D341Med (cell line): ENCODE measurements around the gene JARID2.
A peak's percentile ranks its signal among the peaks of the same experiment; 100 is the strongest.
"Not testable (repeated sequence)": the region's sequence is repeated elsewhere in the genome, so short reads cannot be mapped to it uniquely, and the experiment has no call there.

Experiments
- DNase-seq: peaks from one replicate; pipeline ENCODE4 v3.0.0; 2012; ENCODE audit warnings: low spot score

Gene JARID2

GRCh38 chr6:15522856-15523529, 277.1 kb downstream of the JARID2 start:
- peak; percentile 12 for DNase-seq

GRCh38 chr6:15523679-15524630, 278.1 kb downstream of the JARID2 start:
- peak; percentile 57 for DNase-seq

DNA sequence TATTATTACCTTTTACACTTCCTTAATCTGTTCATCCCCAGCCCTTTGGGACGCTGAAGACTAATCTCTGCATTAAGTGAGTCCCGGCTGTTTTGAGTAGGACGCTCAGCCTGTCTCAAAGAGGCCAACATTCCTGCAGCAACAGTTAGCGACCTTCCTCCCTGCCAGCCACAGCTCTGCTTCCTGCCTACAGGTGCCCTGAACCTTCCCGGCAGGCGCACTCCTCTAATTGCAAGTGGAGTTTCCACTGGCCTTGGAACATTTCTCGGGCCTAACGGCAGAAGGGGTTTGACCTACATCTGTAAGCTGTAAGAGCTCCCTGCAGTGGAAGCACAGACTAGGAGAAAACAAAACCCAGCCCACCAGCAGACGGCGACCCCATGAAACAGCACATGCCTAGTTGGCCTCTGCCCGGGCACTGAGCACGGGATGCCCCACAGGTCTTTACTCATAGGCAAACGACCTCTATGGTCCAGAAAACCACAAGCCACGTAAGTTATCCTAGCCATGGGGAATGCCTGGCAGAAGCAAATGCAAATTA, 279.1 kb downstream of the JARID2 start:
- peak; percentile 83 for DNase-seq

DNA sequence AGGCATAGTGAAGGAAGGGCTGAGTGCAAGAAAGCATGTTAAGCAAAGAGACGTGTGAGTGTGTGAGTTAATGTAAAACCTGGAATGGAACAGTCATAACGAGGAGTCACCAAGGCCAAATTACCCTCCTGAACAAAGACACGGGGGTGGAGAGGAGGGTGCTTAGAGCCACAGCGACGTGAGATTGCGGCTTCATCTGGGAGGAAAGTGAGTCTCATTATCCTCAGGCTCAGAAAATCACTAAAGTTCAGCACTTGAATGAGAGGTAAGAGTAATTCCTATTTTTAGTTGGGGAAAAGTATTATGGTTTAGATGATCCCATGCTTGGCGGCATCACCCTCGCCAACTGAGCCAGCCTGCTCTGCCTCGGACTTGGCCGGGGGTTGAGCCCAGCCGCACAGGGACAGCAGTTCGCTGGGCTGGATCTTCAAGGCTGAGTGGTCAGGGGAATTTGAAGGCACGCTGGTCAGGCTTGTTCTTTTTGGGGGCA, 280.4 kb downstream of the JARID2 start:
- DNase-seq, result no peak

GRCh38 chr6:15527838-15528617, 282.2 kb downstream of the JARID2 start:
- DNase-seq, result no peak

GRCh38 chr6:15528870-15529269, 283.0 kb downstream of the JARID2 start:
- DNase-seq, result no peak

DNA sequence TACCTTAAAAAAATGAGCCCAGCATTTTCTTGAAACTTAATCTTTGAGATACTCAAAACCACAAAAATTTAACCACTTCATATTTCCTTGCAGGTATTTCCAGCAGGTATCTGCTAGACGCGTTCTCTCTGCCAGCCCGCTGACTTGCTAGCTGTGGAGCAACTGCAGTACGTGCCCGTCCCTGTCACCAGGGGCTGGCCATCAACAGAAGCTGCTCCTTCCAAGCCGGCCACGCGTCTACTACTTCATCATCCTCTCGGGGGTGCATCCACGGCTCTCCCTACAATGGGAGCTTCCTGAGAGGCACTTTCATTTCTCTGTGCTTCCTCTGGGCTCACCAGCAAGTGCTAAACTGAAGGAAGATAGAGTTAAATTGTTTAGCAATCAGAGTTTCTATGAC, 284.5 kb downstream of the JARID2 start:
- no peak for DNase-seq

DNA sequence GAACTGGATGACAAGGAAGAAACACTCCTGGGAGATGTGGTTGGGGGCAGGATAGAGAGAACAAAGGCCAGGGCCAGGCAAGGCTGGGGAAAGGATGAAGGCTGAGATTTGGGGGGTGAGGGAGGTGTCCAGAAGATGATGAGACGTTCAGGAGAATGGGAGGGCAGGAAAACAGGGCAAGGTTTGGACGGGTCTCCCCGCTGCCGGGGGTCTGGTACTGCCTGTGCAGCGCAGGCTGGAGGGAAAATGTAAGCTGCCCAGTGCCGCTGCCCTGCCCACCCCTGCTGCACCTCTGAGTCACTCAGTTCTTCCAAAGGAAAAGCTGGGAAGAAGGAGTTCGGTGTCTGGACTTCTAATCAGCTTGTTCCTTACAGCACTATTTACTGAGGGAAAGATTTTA, 286.1 kb downstream of the JARID2 start:
- DNase-seq, result no peak

DNA sequence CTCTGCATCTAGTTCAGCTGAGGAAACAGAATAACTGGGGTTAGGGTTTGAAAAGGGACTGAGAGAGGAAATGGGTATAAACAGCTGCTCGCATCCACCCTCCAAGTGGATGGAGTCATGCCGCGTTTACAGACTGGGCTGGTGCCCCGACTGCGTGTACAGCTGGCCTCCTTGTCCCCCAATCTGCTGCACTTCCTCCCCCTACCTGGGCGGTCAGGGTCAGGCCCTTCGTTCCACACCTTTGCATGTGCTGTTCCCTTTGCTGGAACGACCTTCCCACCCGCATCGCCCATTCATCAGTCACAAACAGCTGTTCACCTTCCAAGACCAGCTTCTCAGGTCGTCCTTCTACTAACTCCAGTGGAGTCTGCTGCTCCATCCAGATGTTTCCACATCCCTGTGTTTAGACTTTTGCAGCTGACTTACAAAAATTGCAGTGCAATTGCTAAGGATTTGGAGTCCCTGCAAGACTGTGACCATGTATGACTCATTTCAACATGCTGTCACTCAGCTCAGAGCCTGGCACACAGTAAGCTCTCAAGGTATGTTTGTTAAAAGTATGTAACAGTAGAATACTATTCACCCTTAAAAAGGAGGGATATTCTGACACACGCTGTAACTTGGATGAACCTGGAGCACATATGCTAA, 287.6 kb downstream of the JARID2 start:
- no peak for DNase-seq

GRCh38 chr6:15534974-15535373, 289.1 kb downstream of the JARID2 start:
- DNase-seq, result no peak

DNA sequence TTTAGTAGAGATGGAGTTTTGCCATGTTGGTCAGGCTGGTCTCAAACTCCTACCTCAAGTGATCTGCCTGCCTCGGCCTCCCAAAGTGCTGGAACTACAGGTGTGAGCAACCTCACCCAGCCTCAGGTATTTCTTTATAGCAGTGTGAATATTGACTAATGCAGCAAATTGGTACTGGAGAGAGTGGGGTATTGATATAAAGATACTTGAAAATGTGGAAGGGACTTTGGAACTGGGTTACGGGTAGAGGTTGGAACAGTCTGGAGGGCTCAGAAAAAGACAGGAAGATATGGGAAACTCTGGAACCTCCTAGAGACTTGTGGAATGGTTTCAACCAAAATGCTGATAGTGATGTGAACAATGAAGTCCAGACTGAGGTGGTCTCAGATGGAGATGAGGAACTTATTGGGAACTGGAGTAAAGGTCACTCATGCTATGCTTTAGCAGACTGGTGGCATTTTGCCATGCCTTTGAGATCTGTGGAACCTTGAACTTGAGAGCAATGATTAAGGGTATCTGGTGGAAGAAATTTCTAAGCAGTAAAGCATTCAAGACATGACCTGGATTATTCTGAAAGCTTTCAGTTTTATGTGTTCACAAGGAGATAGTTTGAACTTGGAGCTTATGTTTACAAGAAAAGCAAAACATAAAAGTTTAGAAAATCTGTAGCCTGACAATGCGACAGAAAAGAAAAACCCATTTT, 289.8 kb downstream of the JARID2 start:
- DNase-seq, result no peak

- no peak for DNase-seq
These were observed 290.5 kb downstream of the JARID2 start for GRCh38 chr6:15536198-15536955.

DNA sequence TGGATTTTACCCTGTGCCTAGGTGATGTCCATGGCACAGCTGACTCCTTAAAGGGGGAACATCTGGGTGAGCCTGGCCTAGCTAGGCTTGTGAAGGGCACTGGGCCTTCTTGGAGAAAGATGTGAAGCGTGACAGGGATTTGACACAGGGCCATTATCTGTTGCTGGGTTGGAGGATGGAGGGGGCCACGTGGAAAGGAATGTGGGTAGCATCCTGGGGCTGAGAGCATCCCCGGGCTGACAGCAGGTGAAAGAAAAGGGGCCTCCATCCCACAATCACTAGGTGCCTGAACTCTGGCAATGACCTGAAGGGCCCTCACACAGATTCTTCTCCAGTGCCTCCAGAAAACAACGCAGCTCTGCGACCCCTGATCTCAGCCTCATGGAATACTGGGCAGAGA, 292.2 kb downstream of the JARID2 start:
- DNase-seq, result no peak

- no peak for DNase-seq
These were observed 293.1 kb downstream of the JARID2 start for GRCh38 chr6:15538766-15539495.

DNA sequence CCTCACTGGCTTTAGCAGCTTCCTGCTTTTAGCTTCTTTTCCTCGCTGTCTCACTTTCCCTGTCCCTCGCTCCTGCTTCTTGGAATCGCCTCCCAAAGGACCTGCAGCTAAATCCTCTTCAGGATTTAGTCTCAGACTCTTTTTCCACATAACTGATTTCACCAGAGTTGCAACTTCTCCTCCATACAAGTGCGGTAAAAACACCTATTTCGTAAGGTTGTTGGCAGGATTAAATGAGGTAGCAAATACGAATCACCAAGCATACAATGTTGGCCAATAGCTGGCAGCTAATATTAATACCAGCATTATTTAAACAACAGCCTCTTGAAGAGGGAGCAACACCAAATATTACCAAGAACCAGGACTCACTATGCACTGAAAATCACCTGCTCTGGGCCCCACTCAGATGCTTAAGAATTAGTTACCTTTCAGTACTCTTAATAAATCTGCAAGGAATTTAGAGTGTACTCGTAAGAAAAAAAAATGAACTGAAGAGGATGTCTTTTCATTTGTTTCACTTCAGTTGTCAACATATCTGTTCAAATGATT, 293.9 kb downstream of the JARID2 start:
- no peak for DNase-seq

- not testable (repeated sequence) for DNase-seq
These were observed 297.6 kb downstream of the JARID2 start for GRCh38 chr6:15543332-15543917.

DNA sequence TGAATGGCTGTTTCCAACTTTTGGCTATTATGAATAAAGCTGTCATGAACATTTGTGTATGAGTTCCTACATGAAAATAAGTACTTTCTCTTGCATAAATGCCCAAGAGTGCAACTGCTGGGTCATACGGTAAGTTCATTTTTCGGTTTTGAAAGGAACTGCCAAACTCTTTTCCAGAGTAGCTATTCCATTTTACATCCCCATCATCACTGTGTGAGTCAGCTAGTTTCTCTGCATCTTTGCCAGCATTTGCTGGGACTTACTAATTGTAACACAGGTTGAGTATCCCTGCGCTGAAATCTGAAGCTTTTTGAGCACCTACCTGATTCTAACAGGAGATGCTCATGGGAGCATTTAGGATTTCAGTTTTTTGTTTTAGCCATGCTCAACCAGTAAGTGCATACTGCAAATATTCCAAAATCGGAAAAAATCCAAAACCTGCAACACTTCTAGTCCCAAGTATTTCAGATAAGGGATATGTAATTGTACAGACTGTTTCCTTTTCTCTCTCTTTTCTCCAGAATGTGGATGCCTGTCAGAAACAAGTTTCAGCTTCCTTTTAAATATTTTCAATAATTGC, 298.5 kb downstream of the JARID2 start:
- DNase-seq, result no peak

- DNase-seq, result no peak
These were observed 300.7 kb downstream of the JARID2 start for GRCh38 chr6:15546591-15546990.
